B cell (primary cell): ENCODE data around the gene LDHA.

Experiments
- CTCF ChIP-seq: fragments of 200-600 bp; IDR thresholded peaks from one replicate; pipeline ENCODE4 v1.8.0; 2022; ENCODE audit warnings: antibody characterized with exemption, mild to moderate bottlenecking
- EZH2 ChIP-seq: IDR thresholded peaks from 2 replicates; pipeline ENCODE4 v1.6.1; 2012; ENCODE audit warnings: borderline replicate concordance, low read depth, mild to moderate bottlenecking, moderate library complexity, low read length; ENCODE audit not compliant: insufficient read depth, poor library complexity, severe bottlenecking

GRCh38 chr11:18394275-18394927 is at the start of gene LDHA:
- TF ChIP-seq CTCF (no peak), EZH2 (no peak)
